Esophagus muscularis mucosa (tissue), 4 donors: ENCODE data around the gene DENND1B. TPM values are rescaled to one million over a fixed set of nuclear protein-coding genes. Genes with fewer than 3 reads are reported as not detected.

ENCODE experiments used
- DNase-seq: peaks from one replicate; pipeline ENCODE4 v3.0.0-alpha.2; 2017; ENCODE audit errors: extremely low spot score
- H3K27ac ChIP-seq, 4 donors: fragments of 200-600 bp; sonication (generic); replicated peaks in 1 of 4; 1 replicate in 3 of 4; 2 replicates in 1 of 4; pipeline ENCODE4 v1.5.1; 2016 to 2019; ENCODE audit warnings: mild to moderate bottlenecking in 1 of 4
- H3K27me3 ChIP-seq, 4 donors: fragments of 200-600 bp; sonication (generic); one replicate each; pipeline versions ENCODE4 v1.5.1 to v1.6.0; 2016 to 2019
- H3K36me3 ChIP-seq, 4 donors: fragments of 200-600 bp; sonication (generic); one replicate each; pipeline ENCODE4 v1.5.1; 2016 to 2019
- H3K4me1 ChIP-seq, 4 donors: fragments of 200-600 bp; sonication (generic); one replicate each; pipeline ENCODE4 v1.5.1; 2016 to 2019
- H3K4me3 ChIP-seq, 4 donors: fragments of 200-600 bp; sonication (generic); 1 replicate in 2 of 4; 2 replicates in 2 of 4; pipeline ENCODE4 v1.5.1; 2016 to 2019; ENCODE audit warnings: mild to moderate bottlenecking in 4 of 4, moderate library complexity in 1 of 4
- H3K9me3 ChIP-seq, 4 donors: fragments of 200-600 bp; sonication (generic); 1 replicate in 3 of 4; 2 replicates in 1 of 4; pipeline ENCODE4 v1.5.1; 2016 to 2019
- EP300 ChIP-seq: sonication (generic); formaldehyde crosslinking; IDR thresholded peaks from one replicate; pipeline ENCODE4 v1.6.1; 2017; ENCODE audit warnings: antibody characterized with exemption
- POLR2A ChIP-seq: fragments of 450-650 bp; IDR thresholded peaks from one replicate; pipeline ENCODE4 v1.6.1; 2017; ENCODE audit warnings: antibody characterized with exemption, moderate library complexity, mild to moderate bottlenecking, low read depth
- POLR2AphosphoS5 ChIP-seq, 2 donors: sonication (generic); formaldehyde crosslinking; IDR thresholded peaks; one replicate each; pipeline ENCODE4 v1.6.1; 2017; ENCODE audit warnings: antibody characterized with exemption in 2 of 2
- WGBS: methylation state at CpG from one replicate; pipeline ENCODE4 v1.1.5; 2018; 5-methylcytosine and 5-hydroxymethylcytosine counted together
- intact Hi-C: fragments of 100-400 bp; cut with DNase I; formaldehyde crosslinking; loops from one replicate; pipeline ENCODE4 v1.15.1; 2023
- total RNA-seq, 4 donors: library from RNA; depleted of rRNA; stranded (reverse); fragments of >200 nt; gene quantifications; one replicate each; pipeline versions ENCODE4 v1.1.0 to v1.2.1, GENCODE V29; 2016
- TF ChIP-seq, protein P1 (sequence below), 3 experiments: fragments of 200-600 bp in 2 of 3; fragments of 450-650 bp in 1 of 3; sonication (generic) in 2 of 3; IDR thresholded peaks; one replicate each; pipeline ENCODE4 v1.5.1; 2017 to 2019; ENCODE audit warnings: antibody characterized with exemption in 3 of 3, mild to moderate bottlenecking in 2 of 3, moderate library complexity in 1 of 3

DENND1B gene
- total RNA-seq, 4 donors from 2014 or later: 6.4 to 11.3 (median 9.1) TPM

DNA sequence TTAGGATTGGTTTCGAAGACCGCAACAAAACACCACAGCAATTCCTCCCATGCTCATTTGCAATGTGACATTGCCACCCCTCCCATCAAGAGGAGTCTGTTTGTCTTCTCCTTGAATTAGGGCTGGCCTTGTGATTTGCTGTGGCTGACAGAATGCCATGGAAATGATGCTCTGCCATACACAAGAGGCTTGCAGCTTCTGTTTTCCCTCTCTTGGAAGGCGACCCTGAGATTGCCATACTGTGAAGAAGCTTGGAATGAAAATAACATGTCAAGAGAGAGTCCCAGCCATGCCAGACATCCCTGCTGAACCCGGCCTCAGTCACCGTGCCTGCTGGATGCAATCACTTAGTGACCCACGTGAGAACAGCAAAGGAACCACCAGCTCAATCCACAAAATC lies 294.8 kb downstream of the DENND1B start:
- whole genome bisulfite sequencing: 86% methylated on average over 6 of the region's 6 CpGs
- no peaks in the 10 kb centered on the region for H3K27me3 ChIP-seq
- no peak for DNase-seq
- TF ChIP-seq EP300 (no peak), POLR2AphosphoS5 (IDR thresholded peaks at IDR 0.05) (no peak), POLR2A (no peak)
- TF ChIP-seq, protein P1, sequence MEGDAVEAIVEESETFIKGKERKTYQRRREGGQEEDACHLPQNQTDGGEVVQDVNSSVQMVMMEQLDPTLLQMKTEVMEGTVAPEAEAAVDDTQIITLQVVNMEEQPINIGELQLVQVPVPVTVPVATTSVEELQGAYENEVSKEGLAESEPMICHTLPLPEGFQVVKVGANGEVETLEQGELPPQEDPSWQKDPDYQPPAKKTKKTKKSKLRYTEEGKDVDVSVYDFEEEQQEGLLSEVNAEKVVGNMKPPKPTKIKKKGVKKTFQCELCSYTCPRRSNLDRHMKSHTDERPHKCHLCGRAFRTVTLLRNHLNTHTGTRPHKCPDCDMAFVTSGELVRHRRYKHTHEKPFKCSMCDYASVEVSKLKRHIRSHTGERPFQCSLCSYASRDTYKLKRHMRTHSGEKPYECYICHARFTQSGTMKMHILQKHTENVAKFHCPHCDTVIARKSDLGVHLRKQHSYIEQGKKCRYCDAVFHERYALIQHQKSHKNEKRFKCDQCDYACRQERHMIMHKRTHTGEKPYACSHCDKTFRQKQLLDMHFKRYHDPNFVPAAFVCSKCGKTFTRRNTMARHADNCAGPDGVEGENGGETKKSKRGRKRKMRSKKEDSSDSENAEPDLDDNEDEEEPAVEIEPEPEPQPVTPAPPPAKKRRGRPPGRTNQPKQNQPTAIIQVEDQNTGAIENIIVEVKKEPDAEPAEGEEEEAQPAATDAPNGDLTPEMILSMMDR (IDR thresholded peaks at IDR 0.05): no peak
- intact Hi-C loops: no loop called here
- H3K4me3 ChIP-seq: no peak overlapping the region
- H3K9me3 ChIP-seq: no peaks in the 10 kb centered on the region
- H3K36me3 ChIP-seq: no peaks in the 10 kb centered on the region
- no peak overlapping the region for H3K27ac ChIP-seq
- no peaks in the 10 kb centered on the region for H3K4me1 ChIP-seq

DNA sequence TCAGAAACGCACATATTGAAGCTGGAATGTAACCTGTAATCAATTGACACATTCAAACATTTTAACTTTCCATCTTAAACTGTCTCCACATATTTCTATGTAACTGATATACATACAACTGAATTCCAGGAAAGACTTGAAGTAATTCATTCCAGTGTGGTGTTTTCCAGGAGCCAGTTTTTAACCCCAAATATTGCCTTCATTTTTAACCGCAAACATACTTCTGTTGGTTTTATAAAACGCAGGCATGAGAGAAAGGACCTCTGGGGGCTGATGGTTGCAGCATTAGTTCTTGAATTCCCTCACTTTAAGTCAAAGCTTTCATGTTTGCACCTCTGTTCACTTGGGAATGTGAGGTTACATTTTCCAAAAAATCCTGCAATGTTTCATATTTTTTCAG lies 303.1 kb downstream of the DENND1B start:
- Histone ChIP-seq H3K36me3 (no peaks in the 10 kb centered on the region), H3K4me3 (no peak overlapping the region), H3K27me3 (no peaks in the 10 kb centered on the region), H3K9me3 (no peaks in the 10 kb centered on the region), H3K4me1 (peaks cover 0 to 7% (median 0%) of the 10 kb centered on the region in 4 donors), H3K27ac (no peak overlapping the region)
- DNase-seq: no peak
- WGBS: 84% methylated on average over 3 of the region's 3 CpGs
- no peak for TF ChIP-seq POLR2AphosphoS5 (IDR thresholded peaks at IDR 0.05)
- TF ChIP-seq POLR2A: no peak
- TF ChIP-seq, protein P1 (IDR thresholded peaks at IDR 0.05): no peak
- no peak for TF ChIP-seq EP300
- intact Hi-C loops: no loop called here

DNA sequence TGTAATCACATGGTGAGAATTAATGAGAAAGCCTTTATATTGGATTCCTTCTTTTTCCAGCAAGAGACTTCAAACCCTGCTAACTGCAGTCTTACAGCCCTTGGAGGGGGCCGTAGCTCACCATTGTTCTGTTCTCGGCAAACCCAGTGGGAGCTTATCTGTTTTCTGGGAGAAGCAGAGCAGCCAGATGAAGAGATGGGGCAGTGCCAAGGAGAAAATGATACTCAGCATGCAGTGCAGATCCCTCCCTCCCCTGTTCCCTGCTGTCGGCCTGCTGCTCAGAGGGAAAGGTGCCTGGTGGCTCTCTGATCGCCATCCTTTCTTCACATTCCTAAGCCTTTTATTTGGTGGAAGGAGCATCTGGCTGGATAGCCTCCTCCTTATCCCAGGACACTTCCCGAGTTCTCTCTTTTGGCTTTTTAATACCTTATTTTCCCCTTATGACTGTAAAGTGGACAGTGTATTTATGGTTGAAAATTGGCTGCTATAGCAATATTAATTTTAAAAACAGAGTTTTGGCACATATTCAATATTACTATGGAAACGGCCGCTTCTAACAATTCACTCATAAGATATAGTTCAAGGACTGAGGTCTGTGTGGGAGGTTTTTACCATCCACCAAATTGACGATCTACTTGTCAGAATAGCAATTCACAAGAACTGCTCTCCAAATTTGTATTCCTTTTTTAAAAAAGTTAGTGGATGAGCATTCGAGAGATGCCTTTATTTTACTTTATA lies 303.9 kb downstream of the DENND1B start:
- no peak for DNase-seq
- TF ChIP-seq EP300 (no peak), POLR2A (no peak), POLR2AphosphoS5 (IDR thresholded peaks at IDR 0.05) (no peak)
- TF ChIP-seq, protein P1 (IDR thresholded peaks at IDR 0.05): no peak

DNA sequence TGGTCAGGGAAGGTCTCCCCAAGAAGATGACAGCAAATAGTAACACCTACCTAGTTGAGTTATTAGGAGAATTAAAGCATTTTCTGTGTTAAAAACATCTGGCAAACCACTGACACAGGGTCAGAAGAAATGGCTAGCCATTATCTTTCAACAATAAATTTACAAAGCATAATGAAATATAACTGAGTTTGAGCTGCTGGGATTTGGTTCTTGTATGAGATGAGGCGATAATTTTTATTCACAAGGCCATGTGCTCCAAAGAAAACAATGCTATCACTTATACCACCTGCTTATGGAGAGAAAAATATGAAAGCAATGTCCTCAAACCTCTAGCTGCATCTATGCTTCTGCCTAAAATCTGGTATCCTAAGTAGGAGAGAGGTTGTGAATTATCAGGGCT lies 304.9 kb downstream of the DENND1B start:
- no peak for TF ChIP-seq EP300
- Histone ChIP-seq H3K4me3 (no peak overlapping the region), H3K27ac (no peak overlapping the region), H3K9me3 (no peaks in the 10 kb centered on the region), H3K4me1 (peaks cover 0 to 7% (median 0%) of the 10 kb centered on the region in 4 donors), H3K27me3 (no peaks in the 10 kb centered on the region), H3K36me3 (no peaks in the 10 kb centered on the region)
- WGBS: 96% methylated on average over 1 of the region's 1 CpG
- intact Hi-C loops: no loop called here
- DNase-seq: no peak

More for the DNA sequence above, 303.9 kb downstream of the DENND1B start:
- intact Hi-C loops: no loop called here
- no peak overlapping the region for H3K4me3 ChIP-seq
- peaks cover 0 to 7% (median 0%) of the 10 kb centered on the region in 4 donors for H3K4me1 ChIP-seq
- H3K36me3 ChIP-seq: no peaks in the 10 kb centered on the region
- WGBS: 48% methylated on average over 9 of the region's 9 CpGs
- H3K27ac ChIP-seq: no peak overlapping the region
- H3K9me3 ChIP-seq: no peaks in the 10 kb centered on the region
- no peaks in the 10 kb centered on the region for H3K27me3 ChIP-seq

DNA sequence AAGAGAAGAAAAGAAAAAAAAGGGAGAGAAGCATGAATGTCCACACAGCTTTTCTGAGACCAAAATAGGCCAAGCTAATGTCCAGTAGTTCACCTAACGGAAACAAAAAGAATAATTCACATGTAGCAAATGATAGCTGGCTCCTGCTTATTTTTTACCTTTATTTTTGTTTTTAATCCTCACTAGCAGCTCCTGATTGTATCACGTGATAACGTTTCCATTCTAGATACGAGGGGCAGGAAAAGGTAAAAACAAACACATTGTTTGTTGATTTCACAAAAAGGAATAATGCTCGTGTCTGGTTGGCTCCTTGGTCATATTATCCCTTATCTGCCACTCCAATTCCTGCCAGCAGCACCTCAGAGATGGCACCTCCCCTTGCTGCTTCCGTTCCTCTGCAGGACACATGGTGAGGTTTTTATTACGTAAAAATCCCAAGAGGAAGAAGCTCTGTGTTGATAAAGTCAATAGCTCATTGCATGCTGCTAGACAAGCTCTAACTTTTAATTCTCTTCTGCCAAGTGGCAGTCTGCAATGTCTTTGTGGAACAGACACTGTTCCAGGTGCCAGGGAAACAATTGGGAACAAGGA lies 305.6 kb downstream of the DENND1B start:
- Histone ChIP-seq H3K27ac (no peak overlapping the region), H3K27me3 (no peaks in the 10 kb centered on the region), H3K36me3 (no peaks in the 10 kb centered on the region), H3K4me3 (no peak overlapping the region), H3K4me1 (peaks cover 0 to 7% (median 2%) of the 10 kb centered on the region in 4 donors), H3K9me3 (no peaks in the 10 kb centered on the region)
- intact Hi-C loops: no loop called here
- TF ChIP-seq POLR2AphosphoS5 (IDR thresholded peaks at IDR 0.05): no peak
- no peak for TF ChIP-seq EP300
- no peak for TF ChIP-seq POLR2A
- TF ChIP-seq, protein P1 (IDR thresholded peaks at IDR 0.05): no peak
- WGBS: 73% methylated on average over 7 of the region's 7 CpGs
- DNase-seq: no peak
